ENCODE results near the gene SPEF1.

The SPEF1 gene

GRCh38 chr20:3811467-3812258 lies 30.4 kb upstream of the SPEF1 start:
- peak overlapping the region; percentile 32; the same call in 1 of the 2 replicates for H3K4me2 ChIP-seq (ENCODE audit: low read length)
- no peaks in the 10 kb centered on the region for H3K9me3 ChIP-seq (ENCODE audit: low read length)
- H4K20me1 ChIP-seq (ENCODE audit: insufficient read depth, low read length): no peaks in the 10 kb centered on the region
- no peaks in the 10 kb centered on the region for H3K79me2 ChIP-seq (ENCODE audit: insufficient read depth, low read length)
- H3K9ac ChIP-seq (ENCODE audit: low read length): no peak overlapping the region; the same call in 1 of the 2 replicates
- H3K27ac ChIP-seq (ENCODE audit: low read depth, low read length, poor library complexity, severe bottlenecking): no peak overlapping the region
- no peaks in the 10 kb centered on the region for H3F3A ChIP-seq (ENCODE audit: insufficient read depth, low read length)
- peaks cover 27% of the 10 kb centered on the region for H3K4me1 ChIP-seq (ENCODE audit: insufficient read depth, low read length, severe bottlenecking)
- no peaks in the 10 kb centered on the region for H3K9me2 ChIP-seq (ENCODE audit: low read depth, low read length)
- H3K27me3 ChIP-seq (ENCODE audit: insufficient read depth, low read length): no peaks in the 10 kb centered on the region; the same call in 1 of the 2 replicates
- TF ChIP-seq EZH2 (IDR thresholded peaks at IDR 0.05; ENCODE audit: borderline replicate concordance, low read length) (no peak), CTCF (IDR thresholded peaks at IDR 0.05; ENCODE audit: low read length) (no peak)
- no peaks in the 10 kb centered on the region; the same call in 1 of the 2 replicates for H3K36me3 ChIP-seq (ENCODE audit: insufficient read depth, low read length)
- H3K4me3 ChIP-seq (ENCODE audit: low read depth, low read length, poor library complexity, severe bottlenecking): peak overlapping the region; percentile 10
- H2AFZ ChIP-seq (ENCODE audit: low read length): no peak overlapping the region

DNA sequence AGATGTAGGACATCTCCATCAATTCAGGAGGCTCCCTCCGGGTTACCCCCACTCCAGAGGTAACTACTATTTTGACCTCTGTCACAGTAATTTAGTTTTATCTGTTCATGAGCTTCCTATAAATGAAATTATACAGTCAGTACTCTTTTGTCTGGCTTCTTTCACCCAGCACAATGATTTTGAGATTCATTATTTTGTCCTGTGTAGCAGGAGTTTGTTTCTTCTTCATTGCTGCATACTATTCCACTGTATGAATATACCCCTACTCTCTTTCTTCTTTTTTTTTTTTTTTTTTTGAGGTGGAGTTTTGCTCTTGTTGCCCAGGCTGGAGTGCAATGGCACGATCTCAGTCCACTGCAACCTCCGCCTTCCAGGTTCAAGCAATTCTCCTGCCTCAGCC lies 27.3 kb upstream of the SPEF1 start:
- no peaks in the 10 kb centered on the region for H3F3A ChIP-seq (ENCODE audit: insufficient read depth, low read length)

DNA sequence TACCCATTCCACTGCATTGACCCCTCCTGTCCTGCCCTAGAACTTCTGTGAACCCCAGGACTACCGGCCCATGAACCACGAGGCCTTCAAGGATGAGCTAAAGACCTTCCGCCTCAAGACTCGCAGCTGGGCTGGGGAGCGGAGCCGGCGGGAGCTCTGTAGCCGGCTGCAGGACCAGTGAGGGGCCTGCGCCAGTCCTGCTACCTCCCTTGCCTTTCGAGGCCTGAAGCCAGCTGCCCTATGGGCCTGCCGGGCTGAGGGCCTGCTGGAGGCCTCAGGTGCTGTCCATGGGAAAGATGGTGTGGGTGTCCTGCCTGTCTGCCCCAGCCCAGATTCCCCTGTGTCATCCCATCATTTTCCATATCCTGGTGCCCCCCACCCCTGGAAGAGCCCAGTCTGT lies 23.5 kb upstream of the SPEF1 start:
- no peak for TF ChIP-seq CTCF (IDR thresholded peaks at IDR 0.05; ENCODE audit: low read length)
- TF ChIP-seq EZH2 (IDR thresholded peaks at IDR 0.05; ENCODE audit: borderline replicate concordance, low read length): no peak
- Histone ChIP-seq H3K9me3 (ENCODE audit: low read length) (no peaks in the 10 kb centered on the region), H3K4me3 (ENCODE audit: low read depth, low read length, poor library complexity, severe bottlenecking) (no peak overlapping the region), H3K9me2 (ENCODE audit: low read depth, low read length) (no peaks in the 10 kb centered on the region), H3K36me3 (ENCODE audit: insufficient read depth, low read length) (peaks cover 65% of the 10 kb centered on the region), H3K4me2 (ENCODE audit: low read length) (no peak overlapping the region), H3K4me1 (ENCODE audit: insufficient read depth, low read length, severe bottlenecking) (peaks cover 17% of the 10 kb centered on the region), H3K27me3 (ENCODE audit: insufficient read depth, low read length) (no peaks in the 10 kb centered on the region), H4K20me1 (ENCODE audit: insufficient read depth, low read length) (no peaks in the 10 kb centered on the region), H3K27ac (ENCODE audit: low read depth, low read length, poor library complexity, severe bottlenecking) (no peak overlapping the region), H3K9ac (ENCODE audit: low read length) (no peak overlapping the region), H3K79me2 (ENCODE audit: insufficient read depth, low read length) (no peaks in the 10 kb centered on the region), H2AFZ (ENCODE audit: low read length) (no peak overlapping the region), H3F3A (ENCODE audit: insufficient read depth, low read length) (no peaks in the 10 kb centered on the region)

More for the DNA sequence above, 27.3 kb upstream of the SPEF1 start:
- no peaks in the 10 kb centered on the region; the same call in 1 of the 2 replicates for H3K27me3 ChIP-seq (ENCODE audit: insufficient read depth, low read length)
- H3K36me3 ChIP-seq (ENCODE audit: insufficient read depth, low read length): peaks cover 29% of the 10 kb centered on the region
- H3K4me3 ChIP-seq (ENCODE audit: low read depth, low read length, poor library complexity, severe bottlenecking): no peak overlapping the region
- H3K9me2 ChIP-seq (ENCODE audit: low read depth, low read length): no peaks in the 10 kb centered on the region
- no peak for TF ChIP-seq EZH2 (IDR thresholded peaks at IDR 0.05; ENCODE audit: borderline replicate concordance, low read length)
- TF ChIP-seq CTCF (IDR thresholded peaks at IDR 0.05; ENCODE audit: low read length): no peak
- no peak overlapping the region for H3K4me2 ChIP-seq (ENCODE audit: low read length)
- H3K4me1 ChIP-seq (ENCODE audit: insufficient read depth, low read length, severe bottlenecking): peaks cover 23% of the 10 kb centered on the region
- H3K27ac ChIP-seq (ENCODE audit: low read depth, low read length, poor library complexity, severe bottlenecking): no peak overlapping the region
- H2AFZ ChIP-seq (ENCODE audit: low read length): no peak overlapping the region
- H3K9ac ChIP-seq (ENCODE audit: low read length): no peak overlapping the region
- H3K9me3 ChIP-seq (ENCODE audit: low read length): no peaks in the 10 kb centered on the region
- no peaks in the 10 kb centered on the region for H3K79me2 ChIP-seq (ENCODE audit: insufficient read depth, low read length)
- no peaks in the 10 kb centered on the region for H4K20me1 ChIP-seq (ENCODE audit: insufficient read depth, low read length)
